Fibroblast of skin of abdomen (primary cell): ENCODE data around the gene CLPTM1.

Source experiments
- DNase-seq: peaks from one replicate; pipeline ENCODE4 v3.0.0-alpha.2; 2013

The CLPTM1 gene

DNA sequence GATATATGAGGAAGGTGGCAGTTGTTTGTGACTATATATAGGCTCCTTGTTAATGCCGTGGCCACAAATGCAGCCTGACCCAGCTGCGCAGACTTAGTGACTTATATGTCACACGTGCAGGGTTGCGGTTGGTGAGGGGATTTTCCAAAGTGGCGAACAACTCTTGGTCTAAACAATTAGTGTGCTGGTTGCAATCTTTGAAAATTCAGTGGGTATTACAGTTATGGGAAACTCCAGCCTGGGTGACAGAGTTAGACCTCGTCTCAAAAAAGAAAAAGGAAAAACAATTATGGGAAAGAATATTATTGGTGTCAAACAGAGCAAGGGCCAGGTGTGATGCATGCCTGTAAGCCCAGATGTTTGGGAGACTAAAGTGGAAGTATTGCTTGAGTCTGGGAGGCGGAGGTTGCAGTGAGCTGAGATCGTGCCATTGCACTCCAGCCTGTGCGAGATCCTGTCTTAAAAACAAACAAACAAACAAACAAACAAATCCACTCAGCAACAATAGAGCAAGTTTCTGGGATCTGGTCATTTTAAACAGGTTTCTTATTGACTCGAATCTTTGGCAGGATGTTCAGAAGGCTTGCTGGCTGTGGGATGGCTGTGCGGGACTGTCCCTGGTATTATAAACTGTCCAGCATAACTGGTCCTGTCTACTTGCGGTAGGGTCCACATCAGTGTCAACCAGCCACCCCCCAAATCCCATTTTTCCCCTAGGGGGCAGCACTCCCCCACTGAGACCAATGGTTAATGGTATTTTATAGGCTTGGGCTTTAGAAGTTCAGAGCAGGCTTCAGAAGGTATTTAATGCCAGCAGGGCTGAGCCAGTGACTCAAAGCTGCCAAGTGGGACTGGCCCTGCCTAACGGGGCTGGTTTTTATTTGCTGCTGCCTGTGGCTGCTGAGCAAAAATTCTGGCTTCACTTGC, 61.5 kb downstream of the CLPTM1 start:
- DNase-seq = peak; percentile 65

GRCh38 chr19:45019187-45019586, 64.0 kb downstream of the CLPTM1 start:
- DNase-seq = no peak

DNA sequence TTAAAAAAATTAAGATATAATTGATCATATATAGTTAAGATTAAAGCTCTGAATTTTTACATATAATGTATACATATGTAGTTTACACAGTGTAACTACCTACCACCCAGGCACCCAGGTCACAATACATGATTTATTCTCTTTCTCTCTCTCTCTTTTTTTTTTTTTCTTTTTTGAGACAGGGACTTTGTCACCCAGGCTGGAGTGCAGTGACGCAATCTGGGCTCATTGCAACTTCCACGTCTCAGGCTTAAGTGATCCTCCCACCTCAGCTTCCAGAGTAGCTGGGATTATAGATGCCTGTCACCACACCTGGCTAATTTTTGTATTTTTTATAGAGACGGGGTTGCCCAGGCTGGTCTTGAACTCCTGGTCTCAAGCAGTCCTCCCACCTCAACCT, 64.9 kb downstream of the CLPTM1 start:
- no peak for DNase-seq

GRCh38 chr19:45021971-45022370, 66.8 kb downstream of the CLPTM1 start:
- DNase-seq = no peak

DNA sequence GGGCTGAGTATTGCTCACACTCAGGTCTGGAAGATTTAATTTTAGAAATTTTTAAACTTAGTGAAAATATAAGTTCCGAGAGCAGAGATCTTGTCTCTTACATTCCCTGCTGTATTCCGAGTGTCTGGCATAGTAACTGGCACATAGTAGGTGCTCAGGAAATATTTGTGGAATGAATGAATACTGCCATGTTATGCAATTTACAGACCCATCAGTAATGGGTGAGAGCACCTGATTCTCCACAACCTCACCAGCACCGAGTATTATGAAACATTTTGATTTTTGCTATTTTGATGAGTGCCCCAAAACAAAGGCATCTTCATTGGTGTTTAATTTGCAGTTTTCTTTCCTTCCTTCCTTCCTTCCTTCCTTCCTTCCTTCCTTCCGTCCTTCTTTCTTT, 67.9 kb downstream of the CLPTM1 start:
- no peak for DNase-seq

GRCh38 chr19:45025264-45025663, 70.1 kb downstream of the CLPTM1 start:
- no peak for DNase-seq

- DNase-seq = no peak
Observed at GRCh38 chr19:45027371-45027770, 72.2 kb downstream of the CLPTM1 start.

DNA sequence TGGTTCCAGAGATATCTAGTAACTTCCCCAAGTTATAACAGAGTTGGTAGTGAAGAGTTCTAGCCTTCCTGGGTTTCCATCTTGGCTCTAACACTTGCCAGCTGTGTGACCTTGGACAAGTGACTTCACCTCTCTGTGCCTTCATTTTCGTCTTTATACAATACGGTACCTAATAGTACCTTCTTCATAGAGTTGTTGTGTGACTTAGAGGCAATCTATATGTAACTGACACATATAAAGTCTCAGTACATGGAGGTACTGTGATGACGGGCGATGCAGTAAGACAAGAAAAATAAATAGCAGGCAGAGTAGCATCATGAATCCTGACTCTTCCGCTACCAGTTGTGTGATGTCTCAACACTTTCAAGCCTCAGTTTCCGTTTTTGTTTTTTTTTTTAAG, 75.6 kb downstream of the CLPTM1 start:
- DNase-seq = no peak

- DNase-seq = no peak
Observed at GRCh38 chr19:45032421-45032820, 77.2 kb downstream of the CLPTM1 start.

GRCh38 chr19:45035755-45036154, 80.6 kb downstream of the CLPTM1 start:
- DNase-seq = no peak

DNA sequence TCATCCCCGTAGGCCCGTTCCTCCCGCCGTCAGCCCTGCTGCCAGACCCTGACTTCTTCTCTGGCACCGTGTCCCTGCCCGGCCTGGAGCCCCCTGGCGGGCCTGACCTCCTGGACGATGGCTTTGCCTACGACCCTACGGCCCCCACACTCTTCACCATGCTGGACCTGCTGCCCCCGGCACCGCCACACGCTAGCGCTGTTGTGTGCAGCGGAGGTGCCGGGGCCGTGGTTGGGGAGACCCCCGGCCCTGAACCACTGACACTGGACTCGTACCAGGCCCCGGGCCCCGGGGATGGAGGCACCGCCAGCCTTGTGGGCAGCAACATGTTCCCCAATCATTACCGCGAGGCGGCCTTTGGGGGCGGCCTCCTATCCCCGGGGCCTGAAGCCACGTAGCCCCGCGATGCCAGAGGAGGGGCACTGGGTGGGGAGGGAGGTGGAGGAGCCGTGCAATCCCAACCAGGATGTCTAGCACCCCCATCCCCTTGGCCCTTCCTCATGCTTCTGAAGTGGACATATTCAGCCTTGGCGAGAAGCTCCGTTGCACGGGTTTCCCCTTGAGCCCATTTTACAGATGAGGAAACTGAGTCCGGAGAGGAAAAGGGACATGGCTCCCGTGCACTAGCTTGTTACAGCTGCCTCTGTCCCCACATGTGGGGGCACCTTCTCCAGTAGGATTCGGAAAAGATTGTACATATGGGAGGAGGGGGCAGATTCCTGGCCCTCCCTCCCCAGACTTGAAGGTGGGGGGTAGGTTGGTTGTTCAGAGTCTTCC, 82.4 kb downstream of the CLPTM1 start:
- DNase-seq = no peak

DNA sequence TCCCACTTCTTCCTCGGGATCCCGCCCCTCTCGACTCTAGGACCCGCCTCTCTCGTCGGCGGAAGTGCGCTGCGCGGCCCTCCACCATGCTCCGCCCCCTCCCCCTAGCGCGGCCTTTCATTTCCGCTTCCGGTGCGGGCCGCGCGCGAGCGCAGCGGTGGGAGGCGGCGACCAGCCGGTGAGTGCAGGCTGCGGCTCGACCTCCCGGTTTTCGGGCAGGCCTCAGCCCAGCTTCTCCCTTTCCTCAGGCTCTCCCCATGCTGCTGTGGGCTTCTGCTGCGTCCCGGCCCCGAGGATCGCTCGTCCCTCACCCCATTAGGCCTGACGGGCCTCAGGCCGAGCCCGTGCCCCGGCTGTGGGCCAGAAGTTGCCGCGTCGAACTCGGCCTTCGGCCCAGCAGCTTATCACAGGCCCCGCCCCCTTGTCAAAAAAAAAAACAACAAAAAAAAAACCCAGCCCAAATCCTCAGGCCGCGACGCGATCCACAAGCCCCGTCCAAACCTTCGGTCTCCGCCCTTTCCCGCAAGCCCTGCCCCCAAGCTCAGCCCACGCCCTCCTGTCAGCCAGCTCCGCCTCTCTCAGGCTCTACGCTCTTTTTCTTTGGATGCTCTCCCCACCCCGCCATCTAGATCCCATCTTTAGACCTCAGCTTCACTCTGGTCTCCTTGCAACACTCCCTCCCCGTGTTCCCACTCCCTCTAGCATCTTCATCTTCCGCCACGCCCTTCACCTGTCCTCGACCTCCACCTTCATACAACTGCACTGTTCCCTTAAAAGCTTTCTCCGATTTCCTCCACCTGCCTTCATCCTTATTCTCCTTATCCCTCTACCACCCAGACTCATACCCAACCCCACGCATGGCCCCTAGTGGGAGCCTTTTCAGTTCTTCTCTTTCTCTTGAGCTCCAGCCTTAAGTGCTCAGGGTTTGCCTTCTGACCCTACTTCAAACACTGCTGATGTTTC, 84.0 kb downstream of the CLPTM1 start, which contains the start of gene CLASRP:
CLASRP (plus strand) TSS at position 115 of the 963 bp plus-strand sequence. CDS start 1,168 bp downstream, outside the sequence.
- DNase-seq = peak; percentile 88

- no peak for DNase-seq
Observed at GRCh38 chr19:45040059-45040771, 85.0 kb downstream of the CLPTM1 start.

GRCh38 chr19:45041125-45041524, 85.9 kb downstream of the CLPTM1 start:
- DNase-seq = no peak
